ENCODE measurements around the gene FBLIM1.

DNA sequence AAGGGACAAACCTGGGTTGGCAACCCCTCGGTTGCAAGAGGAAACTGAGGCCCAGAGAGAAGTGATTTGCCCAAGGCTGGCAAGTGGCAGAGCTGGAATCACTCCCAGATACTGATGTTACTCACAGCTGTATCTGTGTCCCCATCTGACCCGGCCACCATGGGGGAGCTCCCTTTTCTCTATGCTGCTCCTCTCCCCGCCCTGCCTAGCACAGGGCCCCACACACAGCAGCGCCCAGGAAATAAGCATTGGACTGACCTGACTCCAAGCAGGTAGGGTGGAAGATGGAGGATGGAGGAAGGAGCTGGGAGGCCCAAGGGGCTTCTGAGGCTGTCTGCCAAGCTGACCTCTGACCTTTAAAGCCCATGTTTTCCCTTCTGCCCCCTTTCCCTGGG is 3.0 kb upstream of the FBLIM1 start:
- TF ChIP-seq, protein P1, sequence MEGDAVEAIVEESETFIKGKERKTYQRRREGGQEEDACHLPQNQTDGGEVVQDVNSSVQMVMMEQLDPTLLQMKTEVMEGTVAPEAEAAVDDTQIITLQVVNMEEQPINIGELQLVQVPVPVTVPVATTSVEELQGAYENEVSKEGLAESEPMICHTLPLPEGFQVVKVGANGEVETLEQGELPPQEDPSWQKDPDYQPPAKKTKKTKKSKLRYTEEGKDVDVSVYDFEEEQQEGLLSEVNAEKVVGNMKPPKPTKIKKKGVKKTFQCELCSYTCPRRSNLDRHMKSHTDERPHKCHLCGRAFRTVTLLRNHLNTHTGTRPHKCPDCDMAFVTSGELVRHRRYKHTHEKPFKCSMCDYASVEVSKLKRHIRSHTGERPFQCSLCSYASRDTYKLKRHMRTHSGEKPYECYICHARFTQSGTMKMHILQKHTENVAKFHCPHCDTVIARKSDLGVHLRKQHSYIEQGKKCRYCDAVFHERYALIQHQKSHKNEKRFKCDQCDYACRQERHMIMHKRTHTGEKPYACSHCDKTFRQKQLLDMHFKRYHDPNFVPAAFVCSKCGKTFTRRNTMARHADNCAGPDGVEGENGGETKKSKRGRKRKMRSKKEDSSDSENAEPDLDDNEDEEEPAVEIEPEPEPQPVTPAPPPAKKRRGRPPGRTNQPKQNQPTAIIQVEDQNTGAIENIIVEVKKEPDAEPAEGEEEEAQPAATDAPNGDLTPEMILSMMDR (IDR thresholded peaks at IDR 0.05; ENCODE audit: low read depth, low read length, poor library complexity, severe bottlenecking), result no peak
- TF ChIP-seq EZH2phosphoT487 (IDR thresholded peaks at IDR 0.05; ENCODE audit: borderline replicate concordance, low read length), result no peak
